ENCODE data around the gene AAGAB. TPM values are rescaled to one million over a fixed set of nuclear protein-coding genes. Genes with fewer than 3 reads are reported as not detected.
A peak's percentile ranks its signal among the peaks of the same experiment; 100 is the strongest.

The AAGAB gene
- total and polyA plus RNA-seq, 2 donors (not counting 1 experiment from before 2014, with no cell fraction given) = 55.8 to 62.5 TPM

DNA sequence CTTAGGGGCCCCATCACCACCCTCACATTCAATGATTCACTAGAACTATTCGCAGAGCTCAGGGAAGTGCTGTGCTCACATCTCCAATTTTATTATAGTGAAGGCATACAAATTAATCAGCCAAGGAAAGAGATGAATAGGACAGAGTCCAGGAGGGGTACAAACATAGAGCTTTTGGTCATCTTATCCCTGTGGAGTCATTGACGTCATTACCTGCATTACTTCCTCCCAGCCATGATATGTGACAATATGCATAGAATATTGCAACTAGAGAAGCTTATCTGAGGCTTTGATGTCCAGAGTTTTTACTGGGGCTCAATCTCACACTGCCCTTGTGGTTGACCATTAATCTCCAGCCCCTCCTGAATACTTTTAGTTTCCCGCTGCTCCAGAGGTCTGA, 1.6 kb upstream of the AAGAB start:
- no peaks in the 10 kb centered on the region for H3K36me3 ChIP-seq (ENCODE audit: control insufficient read depth, insufficient read depth, low read length)
- TF ChIP-seq, protein P1, sequence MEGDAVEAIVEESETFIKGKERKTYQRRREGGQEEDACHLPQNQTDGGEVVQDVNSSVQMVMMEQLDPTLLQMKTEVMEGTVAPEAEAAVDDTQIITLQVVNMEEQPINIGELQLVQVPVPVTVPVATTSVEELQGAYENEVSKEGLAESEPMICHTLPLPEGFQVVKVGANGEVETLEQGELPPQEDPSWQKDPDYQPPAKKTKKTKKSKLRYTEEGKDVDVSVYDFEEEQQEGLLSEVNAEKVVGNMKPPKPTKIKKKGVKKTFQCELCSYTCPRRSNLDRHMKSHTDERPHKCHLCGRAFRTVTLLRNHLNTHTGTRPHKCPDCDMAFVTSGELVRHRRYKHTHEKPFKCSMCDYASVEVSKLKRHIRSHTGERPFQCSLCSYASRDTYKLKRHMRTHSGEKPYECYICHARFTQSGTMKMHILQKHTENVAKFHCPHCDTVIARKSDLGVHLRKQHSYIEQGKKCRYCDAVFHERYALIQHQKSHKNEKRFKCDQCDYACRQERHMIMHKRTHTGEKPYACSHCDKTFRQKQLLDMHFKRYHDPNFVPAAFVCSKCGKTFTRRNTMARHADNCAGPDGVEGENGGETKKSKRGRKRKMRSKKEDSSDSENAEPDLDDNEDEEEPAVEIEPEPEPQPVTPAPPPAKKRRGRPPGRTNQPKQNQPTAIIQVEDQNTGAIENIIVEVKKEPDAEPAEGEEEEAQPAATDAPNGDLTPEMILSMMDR (conservative IDR thresholded peaks at IDR 0.05 in 1 of 2, IDR thresholded peaks at IDR 0.05 in 1 of 2; ENCODE audit: low read depth in 1 of 2, low read length in 2 of 2) = no peak
- TF ChIP-seq EZH2 (IDR thresholded peaks at IDR 0.05; ENCODE audit: low read length, missing control alignments) = no peak
- peaks cover 28% of the 10 kb centered on the region for H3K79me2 ChIP-seq (ENCODE audit: control insufficient read depth, insufficient read depth, low read length)

DNA sequence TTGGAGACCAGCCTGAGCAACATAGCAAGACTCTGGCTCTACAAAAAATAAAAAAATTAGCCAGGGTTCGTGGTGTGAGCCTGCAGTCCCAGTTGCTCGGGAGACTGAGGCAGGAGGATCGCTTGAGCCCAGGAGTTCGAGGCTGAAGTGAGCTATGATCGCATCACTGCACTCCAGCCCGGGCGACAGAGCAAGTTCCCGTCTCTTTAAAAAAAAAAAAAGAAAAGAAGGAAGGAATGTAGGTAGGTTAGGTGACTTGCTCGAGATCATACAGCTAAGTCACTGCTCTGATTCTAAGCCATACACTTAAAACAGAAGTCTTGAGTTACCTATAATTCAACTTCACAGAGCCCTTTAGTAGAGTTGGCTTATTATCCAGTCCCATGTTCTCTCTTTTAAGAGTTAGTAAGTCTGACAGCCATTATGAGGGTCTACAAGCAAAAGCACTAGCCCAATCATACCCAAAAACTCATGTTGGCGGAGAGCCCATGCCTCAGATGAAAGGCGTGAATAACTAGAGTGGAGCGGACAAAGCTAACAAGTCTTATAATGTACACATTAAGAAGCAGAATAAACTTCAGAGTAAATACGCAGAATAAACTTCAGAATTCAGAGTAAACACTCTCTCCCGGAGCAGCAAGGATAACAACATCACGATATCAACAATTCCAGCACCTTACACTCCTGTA, 768 bp downstream of the AAGAB start:
- Histone ChIP-seq H3K27ac (ENCODE audit: insufficient read depth, low read length) (peak overlapping the region; percentile 100), H3K9ac (ENCODE audit: insufficient read depth, low read length) (peak overlapping the region; percentile 95), H3K36me3 (ENCODE audit: control insufficient read depth, insufficient read depth, low read length) (no peaks in the 10 kb centered on the region), H3K4me3 (replicated peaks in 1 of 4; ENCODE audit: control extremely low read depth in 1 of 4, insufficient read depth in 1 of 4, low read depth in 3 of 4, low read length in 4 of 4) (peak overlapping the region; percentile 81 to 99 (median 94)), H3K4me2 (ENCODE audit: extremely low read depth, insufficient read depth, low read length) (peak overlapping the region; percentile 91), H2AFZ (ENCODE audit: low read length) (peak overlapping the region; percentile 70), H3K4me1 (ENCODE audit: control insufficient read depth, extremely low read depth, insufficient read depth, low read length) (peaks cover 2% of the 10 kb centered on the region), H4K20me1 (ENCODE audit: control insufficient read depth, extremely low read depth, insufficient read depth, low read length) (no peaks in the 10 kb centered on the region), H3K27me3 (ENCODE audit: control insufficient read depth, insufficient read depth, low read length) (no peaks in the 10 kb centered on the region), H3K79me2 (ENCODE audit: control insufficient read depth, insufficient read depth, low read length) (peaks cover 43% of the 10 kb centered on the region), H3K9me3 (ENCODE audit: control insufficient read depth, insufficient read depth, low read depth, low read length) (no peaks in the 10 kb centered on the region)
- TF ChIP-seq, protein P1 (conservative IDR thresholded peaks at IDR 0.05 in 1 of 2, IDR thresholded peaks at IDR 0.05 in 1 of 2; ENCODE audit: low read depth in 1 of 2, low read length in 2 of 2) = no peak
- TF ChIP-seq EZH2 (IDR thresholded peaks at IDR 0.05; ENCODE audit: low read length, missing control alignments) = no peak
- DNase-seq (ENCODE audit: low read depth in 2 of 2) = peak; percentile 20 to 29

More for the DNA sequence above, 1.6 kb upstream of the AAGAB start:
- no peaks in the 10 kb centered on the region for H4K20me1 ChIP-seq (ENCODE audit: control insufficient read depth, extremely low read depth, insufficient read depth, low read length)
- H3K4me1 ChIP-seq (ENCODE audit: control insufficient read depth, extremely low read depth, insufficient read depth, low read length) = peaks cover 2% of the 10 kb centered on the region
- H3K27me3 ChIP-seq (ENCODE audit: control insufficient read depth, insufficient read depth, low read length) = no peaks in the 10 kb centered on the region
- no peak overlapping the region for H3K4me3 ChIP-seq (replicated peaks in 1 of 4; ENCODE audit: control extremely low read depth in 1 of 4, insufficient read depth in 1 of 4, low read depth in 3 of 4, low read length in 4 of 4)
- no peak overlapping the region for H3K4me2 ChIP-seq (ENCODE audit: extremely low read depth, insufficient read depth, low read length)
- H3K9me3 ChIP-seq (ENCODE audit: control insufficient read depth, insufficient read depth, low read depth, low read length) = no peaks in the 10 kb centered on the region
- DNase-seq (ENCODE audit: low read depth in 2 of 2) = no peak
- H3K9ac ChIP-seq (ENCODE audit: insufficient read depth, low read length) = no peak overlapping the region
- H3K27ac ChIP-seq (ENCODE audit: insufficient read depth, low read length) = no peak overlapping the region
- no peak overlapping the region for H2AFZ ChIP-seq (ENCODE audit: low read length)

DNA sequence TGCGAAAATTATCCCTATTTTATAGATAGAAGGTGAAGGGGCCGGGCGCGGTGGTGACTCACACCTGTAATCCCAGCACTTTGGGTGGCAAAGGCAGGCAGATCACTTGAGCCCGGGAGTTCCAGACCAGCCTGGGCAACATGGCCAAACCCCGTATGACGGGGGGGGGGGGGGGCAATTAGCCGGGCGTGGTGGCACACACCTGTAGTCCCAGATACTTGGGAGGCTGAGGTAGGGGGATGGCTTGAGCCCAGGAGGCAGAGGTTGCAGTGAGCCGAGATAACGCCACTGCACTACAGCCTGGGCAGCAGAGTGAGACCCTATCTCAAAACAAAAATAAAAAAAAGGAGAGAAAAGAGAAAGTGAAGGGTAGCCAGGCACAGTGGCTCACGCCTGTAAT, 1.4 kb downstream of the AAGAB start:
- Histone ChIP-seq H3K79me2 (ENCODE audit: control insufficient read depth, insufficient read depth, low read length) (peaks cover 45% of the 10 kb centered on the region), H3K9me3 (ENCODE audit: control insufficient read depth, insufficient read depth, low read depth, low read length) (no peaks in the 10 kb centered on the region), H3K4me2 (ENCODE audit: extremely low read depth, insufficient read depth, low read length) (peak overlapping the region; percentile 91), H3K9ac (ENCODE audit: insufficient read depth, low read length) (peak overlapping the region; percentile 95), H3K27ac (ENCODE audit: insufficient read depth, low read length) (peak overlapping the region; percentile 100), H3K27me3 (ENCODE audit: control insufficient read depth, insufficient read depth, low read length) (no peaks in the 10 kb centered on the region), H2AFZ (ENCODE audit: low read length) (no peak overlapping the region), H3K36me3 (ENCODE audit: control insufficient read depth, insufficient read depth, low read length) (no peaks in the 10 kb centered on the region), H3K4me3 (replicated peaks in 1 of 4; ENCODE audit: control extremely low read depth in 1 of 4, insufficient read depth in 1 of 4, low read depth in 3 of 4, low read length in 4 of 4) (peak overlapping the region; percentile 81 to 99 (median 94)), H3K4me1 (ENCODE audit: control insufficient read depth, extremely low read depth, insufficient read depth, low read length) (peaks cover 4% of the 10 kb centered on the region), H4K20me1 (ENCODE audit: control insufficient read depth, extremely low read depth, insufficient read depth, low read length) (no peaks in the 10 kb centered on the region)
- no peak for TF ChIP-seq EZH2 (IDR thresholded peaks at IDR 0.05; ENCODE audit: low read length, missing control alignments)
- TF ChIP-seq, protein P1 (conservative IDR thresholded peaks at IDR 0.05 in 1 of 2, IDR thresholded peaks at IDR 0.05 in 1 of 2; ENCODE audit: low read depth in 1 of 2, low read length in 2 of 2) = no peak
- no peak for DNase-seq (ENCODE audit: low read depth in 2 of 2)

Data from fibroblast of lung (primary cell).